Esophagus squamous epithelium (tissue), 4 donors: ENCODE measurements around the gene SUPT3H.
A peak's percentile ranks its signal among the peaks of the same experiment; 100 is the strongest.

Experiments used
- CTCF ChIP-seq, 6 experiments: fragments of 450-650 bp in 4 of 6; fragments of 200-600 bp in 2 of 6; sonication (generic) in 2 of 6; IDR thresholded peaks; one replicate each; pipeline ENCODE4 v1.5.1; 2016 to 2019; ENCODE audit warnings: antibody characterized with exemption in 6 of 6, mild to moderate bottlenecking in 4 of 6, moderate library complexity in 4 of 6
- POLR2A ChIP-seq, 4 donors: fragments of 450-650 bp; IDR thresholded peaks; one replicate each; pipeline ENCODE4 v1.6.1; 2017; ENCODE audit warnings: antibody characterized with exemption in 4 of 4, mild to moderate bottlenecking in 4 of 4, moderate library complexity in 3 of 4

- TF ChIP-seq POLR2A (IDR thresholded peaks at IDR 0.05) (no peak), CTCF (IDR thresholded peaks at IDR 0.05) (peak in 3 of 6 experiments; percentile 17 to 29 (median 24))
Measured at GRCh38 chr6:45421709-45422502, 44.2 kb upstream of the SUPT3H start.
